Measurements from ENCODE around the gene INPP5J.

DNA sequence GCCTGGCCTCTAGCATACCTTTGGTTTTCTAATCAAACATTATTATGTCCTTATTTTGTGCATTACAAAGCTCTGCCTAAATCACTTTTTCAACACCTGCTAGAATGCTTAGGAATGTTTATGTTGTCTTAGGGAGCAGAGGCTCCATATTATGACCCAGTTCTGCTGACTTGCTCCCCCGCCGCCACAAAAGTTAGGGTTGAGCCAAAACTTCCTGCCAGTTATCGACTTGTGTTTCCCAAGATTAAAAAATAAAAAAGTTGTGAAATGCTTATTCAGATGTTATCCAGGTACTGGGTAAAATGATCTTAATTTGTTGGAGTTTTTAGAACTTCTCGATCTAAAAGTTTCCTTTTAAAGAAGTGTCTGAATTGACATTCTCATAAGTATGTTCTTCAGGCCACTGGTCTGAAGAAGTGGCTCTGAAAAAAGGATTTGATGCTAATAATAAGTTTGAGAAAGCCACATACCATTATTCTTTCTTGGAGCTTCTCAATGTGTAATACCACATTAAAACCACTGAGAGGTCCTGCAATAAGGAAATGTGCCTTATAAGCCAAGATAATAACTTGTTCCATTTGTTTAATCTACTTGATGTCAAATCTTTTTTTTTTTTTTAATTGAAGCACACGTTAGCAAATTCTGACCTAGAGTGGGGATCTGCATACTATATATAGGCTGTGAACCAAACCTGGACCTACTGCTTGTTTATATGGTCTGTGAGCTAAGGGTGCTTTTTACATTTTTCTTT lies 39.4 kb downstream of the INPP5J start:
- no peak for TF ChIP-seq POLR2A (IDR thresholded peaks at IDR 0.05; ENCODE audit: low read length)
- no peak for TF ChIP-seq GATA1 (IDR thresholded peaks at IDR 0.05; ENCODE audit: low read depth, low read length)

Data from erythroblast (primary cell).